ENCODE results near the gene FHOD3. TPM values are rescaled to one million over a fixed set of nuclear protein-coding genes. Genes with fewer than 3 reads are reported as not detected.

FHOD3 gene
- total and polyA plus RNA-seq, 4 donors, result 0.57 to 1.3 (median 1.2) TPM; not detected in 1

- 73% methylated on average over 8 of the region's 8 CpGs for WGBS
- no peak overlapping the region for H3K4me3 ChIP-seq (ENCODE audit: low read depth in 1 of 3, low read length in 3 of 3)
- no peak for DNase-seq (ENCODE audit: low spot score)
- H3K27me3 ChIP-seq (ENCODE audit: control insufficient read depth in 4 of 4, insufficient read depth in 4 of 4, low read length in 3 of 4), result peaks cover 0 to 6% (median 0%) of the 10 kb centered on the region in 4 donors
- no peak overlapping the region for H3K9ac ChIP-seq (ENCODE audit: low read depth in 1 of 2, low read length in 2 of 2)
- H3K36me3 ChIP-seq (ENCODE audit: control insufficient read depth in 4 of 4, insufficient read depth in 3 of 4, low read depth in 1 of 4, low read length in 3 of 4), result no peaks in the 10 kb centered on the region
- H3K27ac ChIP-seq (ENCODE audit: low read depth in 1 of 2, low read length in 2 of 2), result no peak overlapping the region
- TF ChIP-seq SP1 (IDR thresholded peaks at IDR 0.05), result no peak
- no peak for TF ChIP-seq FOXA2 (IDR thresholded peaks at IDR 0.05)
- TF ChIP-seq, protein P1, sequence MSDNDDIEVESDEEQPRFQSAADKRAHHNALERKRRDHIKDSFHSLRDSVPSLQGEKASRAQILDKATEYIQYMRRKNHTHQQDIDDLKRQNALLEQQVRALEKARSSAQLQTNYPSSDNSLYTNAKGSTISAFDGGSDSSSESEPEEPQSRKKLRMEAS (IDR thresholded peaks at IDR 0.05), result no peak
- TF ChIP-seq NR2F2 (IDR thresholded peaks at IDR 0.05), result no peak
- no peak for TF ChIP-seq JUND (IDR thresholded peaks at IDR 0.05)
- no peak for TF ChIP-seq FOXA1 (IDR thresholded peaks at IDR 0.05)
- H3K4me1 ChIP-seq (ENCODE audit: control insufficient read depth in 4 of 4, insufficient read depth in 4 of 4, low read length in 3 of 4), result no peaks in the 10 kb centered on the region
- no peaks in the 10 kb centered on the region for H3K9me3 ChIP-seq (ENCODE audit: control insufficient read depth in 4 of 4, low read length in 3 of 4)
Observed at GRCh38 chr18:36428431-36429029, 131.0 kb downstream of the FHOD3 start.

DNA sequence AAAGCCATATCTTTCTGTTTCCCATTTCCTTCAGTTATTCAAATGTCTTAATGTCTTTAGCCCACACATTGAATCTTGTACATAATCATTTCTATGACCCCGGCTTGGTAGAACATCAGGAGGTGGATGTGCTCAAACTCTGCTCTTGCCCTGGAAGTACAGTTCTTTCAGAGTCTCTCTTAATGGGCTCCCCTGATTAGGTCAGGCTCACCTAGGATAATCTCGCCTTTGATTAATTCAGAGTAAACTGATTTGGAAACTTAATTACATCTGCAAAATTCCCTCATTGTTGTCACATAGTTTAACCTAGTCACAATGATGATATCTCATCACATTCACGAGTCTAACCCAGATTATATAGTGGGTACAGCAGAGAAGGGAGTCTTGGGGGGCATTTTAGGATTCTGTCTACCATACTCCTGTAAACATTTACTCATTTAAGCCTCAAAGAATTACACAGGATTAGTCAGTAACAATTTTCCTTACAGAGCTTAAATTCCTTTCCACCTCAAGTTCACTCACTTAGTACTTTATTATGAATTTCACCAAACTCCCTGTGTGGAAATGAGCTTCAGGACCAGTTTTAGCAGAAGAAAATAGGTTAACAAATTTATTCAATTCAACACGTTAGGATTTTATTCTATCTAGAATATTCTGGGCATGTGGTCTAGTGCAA lies 135.5 kb downstream of the FHOD3 start:
- Histone ChIP-seq H3K27me3 (ENCODE audit: control insufficient read depth in 4 of 4, insufficient read depth in 4 of 4, low read length in 3 of 4) (peaks cover 0 to 3% (median 0%) of the 10 kb centered on the region in 4 donors), H3K9ac (ENCODE audit: low read depth in 1 of 2, low read length in 2 of 2) (no peak overlapping the region), H3K36me3 (ENCODE audit: control insufficient read depth in 4 of 4, insufficient read depth in 3 of 4, low read depth in 1 of 4, low read length in 3 of 4) (no peaks in the 10 kb centered on the region), H3K4me3 (ENCODE audit: low read depth in 1 of 3, low read length in 3 of 3) (no peak overlapping the region), H3K27ac (ENCODE audit: low read depth in 1 of 2, low read length in 2 of 2) (no peak overlapping the region), H3K4me1 (ENCODE audit: control insufficient read depth in 4 of 4, insufficient read depth in 4 of 4, low read length in 3 of 4) (no peaks in the 10 kb centered on the region), H3K9me3 (ENCODE audit: control insufficient read depth in 4 of 4, low read length in 3 of 4) (no peaks in the 10 kb centered on the region)
- 78% methylated on average over 4 of the region's 4 CpGs for WGBS
- DNase-seq (ENCODE audit: low spot score), result no peak
- TF ChIP-seq FOXA1 (IDR thresholded peaks at IDR 0.05) (no peak), NR2F2 (IDR thresholded peaks at IDR 0.05) (no peak)

DNA sequence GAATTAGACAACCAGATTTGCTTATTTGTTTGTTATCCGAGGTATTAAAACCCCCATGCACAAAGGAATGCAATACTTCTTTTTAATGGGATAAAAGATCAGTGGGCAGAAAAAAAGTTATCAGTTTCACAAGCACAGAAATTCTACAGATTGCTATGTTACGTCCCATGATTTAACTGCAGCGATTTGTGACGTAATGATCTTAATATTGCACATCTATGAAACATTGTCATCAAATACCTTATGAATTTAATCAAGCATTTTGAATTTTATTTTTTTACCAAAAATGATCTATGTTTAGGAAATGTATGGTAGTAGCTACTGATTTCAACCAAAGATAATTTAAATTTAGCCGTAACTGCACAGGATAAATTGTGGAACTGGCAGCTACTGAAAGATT lies 138.9 kb downstream of the FHOD3 start:
- TF ChIP-seq ZBTB33 (IDR thresholded peaks at IDR 0.05) (no peak), SP1 (IDR thresholded peaks at IDR 0.05) (no peak), HNF4A (conservative IDR thresholded peaks at IDR 0.05) (no peak), RAD21 (IDR thresholded peaks at IDR 0.05) (no peak), EGR1 (IDR thresholded peaks at IDR 0.05; ENCODE audit: low read depth in 2 of 2) (no peak), HNF4G (IDR thresholded peaks at IDR 0.05) (no peak), JUND (IDR thresholded peaks at IDR 0.05) (no peak), RXRA (IDR thresholded peaks at IDR 0.05) (no peak), NR2F2 (IDR thresholded peaks at IDR 0.05) (no peak), TAF1 (conservative IDR thresholded peaks at IDR 0.05) (no peak), GABPA (IDR thresholded peaks at IDR 0.05 in 1 of 2, conservative IDR thresholded peaks at IDR 0.05 in 1 of 2) (no peak), YY1 (IDR thresholded peaks at IDR 0.05) (no peak), FOXA2 (IDR thresholded peaks at IDR 0.05) (no peak), FOXA1 (IDR thresholded peaks at IDR 0.05) (no peak), REST (IDR thresholded peaks at IDR 0.05) (no peak), ATF3 (IDR thresholded peaks at IDR 0.05) (no peak)
- TF ChIP-seq, protein P2, sequence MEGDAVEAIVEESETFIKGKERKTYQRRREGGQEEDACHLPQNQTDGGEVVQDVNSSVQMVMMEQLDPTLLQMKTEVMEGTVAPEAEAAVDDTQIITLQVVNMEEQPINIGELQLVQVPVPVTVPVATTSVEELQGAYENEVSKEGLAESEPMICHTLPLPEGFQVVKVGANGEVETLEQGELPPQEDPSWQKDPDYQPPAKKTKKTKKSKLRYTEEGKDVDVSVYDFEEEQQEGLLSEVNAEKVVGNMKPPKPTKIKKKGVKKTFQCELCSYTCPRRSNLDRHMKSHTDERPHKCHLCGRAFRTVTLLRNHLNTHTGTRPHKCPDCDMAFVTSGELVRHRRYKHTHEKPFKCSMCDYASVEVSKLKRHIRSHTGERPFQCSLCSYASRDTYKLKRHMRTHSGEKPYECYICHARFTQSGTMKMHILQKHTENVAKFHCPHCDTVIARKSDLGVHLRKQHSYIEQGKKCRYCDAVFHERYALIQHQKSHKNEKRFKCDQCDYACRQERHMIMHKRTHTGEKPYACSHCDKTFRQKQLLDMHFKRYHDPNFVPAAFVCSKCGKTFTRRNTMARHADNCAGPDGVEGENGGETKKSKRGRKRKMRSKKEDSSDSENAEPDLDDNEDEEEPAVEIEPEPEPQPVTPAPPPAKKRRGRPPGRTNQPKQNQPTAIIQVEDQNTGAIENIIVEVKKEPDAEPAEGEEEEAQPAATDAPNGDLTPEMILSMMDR (IDR thresholded peaks at IDR 0.05; ENCODE audit: low read depth, low read length, missing input control), result no peak
- TF ChIP-seq, protein P1 (IDR thresholded peaks at IDR 0.05), result no peak
- Histone ChIP-seq H3K36me3 (ENCODE audit: control insufficient read depth in 4 of 4, insufficient read depth in 3 of 4, low read depth in 1 of 4, low read length in 3 of 4) (no peaks in the 10 kb centered on the region), H3K9ac (ENCODE audit: low read depth in 1 of 2, low read length in 2 of 2) (no peak overlapping the region), H3K27me3 (ENCODE audit: control insufficient read depth in 4 of 4, insufficient read depth in 4 of 4, low read length in 3 of 4) (no peaks in the 10 kb centered on the region), H3K4me1 (ENCODE audit: control insufficient read depth in 4 of 4, insufficient read depth in 4 of 4, low read length in 3 of 4) (peaks cover 0 to 3% (median 0%) of the 10 kb centered on the region in 4 donors), H3K27ac (ENCODE audit: low read depth in 1 of 2, low read length in 2 of 2) (no peak overlapping the region), H3K9me3 (ENCODE audit: control insufficient read depth in 4 of 4, low read length in 3 of 4) (no peaks in the 10 kb centered on the region), H3K4me3 (ENCODE audit: low read depth in 1 of 3, low read length in 3 of 3) (no peak overlapping the region)
- WGBS, result 91% methylated on average over 5 of the region's 5 CpGs
- no peak for DNase-seq (ENCODE audit: low spot score)
